Breast epithelium (tissue), 4 donors: ENCODE measurements around the gene FGF11. TPM values are rescaled to one million over a fixed set of nuclear protein-coding genes. Genes with fewer than 3 reads are reported as not detected.

Source experiments
- DNase-seq, 2 donors: peaks; one replicate each; pipeline ENCODE4 v3.0.0-alpha.2; 2019; ENCODE audit warnings: low spot score in 2 of 2
- H3K27ac ChIP-seq, 2 donors: fragments of 200-600 bp; sonication (generic) in 1 of 2; one replicate each; pipeline ENCODE4 v1.5.1; 2016 to 2019; ENCODE audit warnings: mild to moderate bottlenecking in 1 of 2
- H3K27me3 ChIP-seq, 2 donors: fragments of 200-600 bp; sonication (generic) in 1 of 2; one replicate each; pipeline versions ENCODE4 v1.5.1 to v1.6.0; 2017 to 2019; ENCODE audit warnings: control low read depth in 1 of 2, mild to moderate bottlenecking in 1 of 2
- H3K36me3 ChIP-seq: fragments of 200-600 bp; one replicate; pipeline ENCODE4 v1.5.1; 2019
- H3K4me1 ChIP-seq, 2 donors: fragments of 200-600 bp; sonication (generic); one replicate each; pipeline ENCODE4 v1.5.1; 2016 to 2019; ENCODE audit warnings: control low read depth in 1 of 2
- H3K4me3 ChIP-seq, 3 donors: fragments of 200-600 bp; sonication (generic); 1 replicate in 2 of 3; 2 replicates in 1 of 3; pipeline ENCODE4 v1.5.1; 2016 to 2019; ENCODE audit warnings: mild to moderate bottlenecking in 3 of 3, moderate library complexity in 2 of 3
- H3K9me3 ChIP-seq, 2 donors: fragments of 200-600 bp; sonication (generic) in 1 of 2; one replicate each; pipeline ENCODE4 v1.5.1; 2016 to 2019; ENCODE audit warnings: control low read depth in 1 of 2
- CTCF ChIP-seq, 3 donors: fragments of 450-650 bp; IDR thresholded peaks; one replicate each; pipeline ENCODE4 v1.5.1; 2016 to 2017; ENCODE audit warnings: antibody characterized with exemption in 3 of 3, mild to moderate bottlenecking in 3 of 3, moderate library complexity in 3 of 3
- POLR2A ChIP-seq: fragments of 450-650 bp; IDR thresholded peaks from one replicate; pipeline ENCODE4 v1.6.1; 2016; ENCODE audit warnings: antibody characterized with exemption, mild to moderate bottlenecking, moderate library complexity
- POLR2AphosphoS5 ChIP-seq, 3 donors: sonication (generic); formaldehyde crosslinking; IDR thresholded peaks; one replicate each; pipeline ENCODE4 v1.6.1; 2017; ENCODE audit warnings: antibody characterized with exemption in 3 of 3
- intact Hi-C: fragments of 100-400 bp; cut with DNase I; formaldehyde crosslinking; loops from one replicate; pipeline ENCODE4 v1.15.1; 2023; ENCODE audit warnings: low total_unique reads
- total RNA-seq, 3 donors: library from RNA; depleted of rRNA; stranded (reverse); fragments of >200 nt; gene quantifications; one replicate each; pipeline ENCODE4 v1.1.0, GENCODE V29; 2016

Gene FGF11
- total RNA-seq, 3 donors from 2014 or later = 2.1 to 2.9 (median 2.9) TPM

GRCh38 chr17:7403043-7403726 lies 36.1 kb upstream of the FGF11 start:
- Histone ChIP-seq H3K9me3 (no peaks in the 10 kb centered on the region), H3K4me1 (peaks cover 4 to 8% of the 10 kb centered on the region in 2 donors), H3K4me3 (peak overlapping the region; percentile 57 to 89 (median 80)), H3K27me3 (no peaks in the 10 kb centered on the region), H3K27ac (peak overlapping the region; percentile 84 to 92), H3K36me3 (no peaks in the 10 kb centered on the region)
- TF ChIP-seq POLR2A (no peak), CTCF (IDR thresholded peaks at IDR 0.05) (no peak), POLR2AphosphoS5 (IDR thresholded peaks at IDR 0.05) (no peak)
- no peak for DNase-seq
- intact Hi-C loops = no loop called here

GRCh38 chr17:7403727-7403976 lies 35.7 kb upstream of the FGF11 start:
- no peaks in the 10 kb centered on the region for H3K36me3 ChIP-seq
- DNase-seq = no peak
- H3K9me3 ChIP-seq = no peaks in the 10 kb centered on the region
- peaks cover 4 to 8% of the 10 kb centered on the region in 2 donors for H3K4me1 ChIP-seq
- TF ChIP-seq CTCF (IDR thresholded peaks at IDR 0.05) (peak in 1 of 3 donors; percentile 27), POLR2A (no peak)
- peak overlapping the region; percentile 84 to 92 for H3K27ac ChIP-seq
- intact Hi-C loops = no loop called here
- H3K4me3 ChIP-seq = peak overlapping the region; percentile 57 to 89 (median 80)
- no peaks in the 10 kb centered on the region for H3K27me3 ChIP-seq

- peak within 1 kb of the TSS; percentile 57 to 89 (median 80) for H3K4me3 ChIP-seq
- peaks cover 4 to 8% of the 10 kb centered on the region in 2 donors for H3K4me1 ChIP-seq
- peak; percentile 99 for DNase-seq
- H3K36me3 ChIP-seq = no peaks in the 10 kb centered on the region
- TF ChIP-seq CTCF (IDR thresholded peaks at IDR 0.05) (peak in 1 of 3 donors; percentile 32), POLR2A (peak; percentile 79), POLR2AphosphoS5 (IDR thresholded peaks at IDR 0.05) (peak; percentile 78 to 87 (median 84))
- H3K27me3 ChIP-seq = no peaks in the 10 kb centered on the region
- no peaks in the 10 kb centered on the region for H3K9me3 ChIP-seq
- intact Hi-C loops = no loop called here
- H3K27ac ChIP-seq = peak within 1 kb of the TSS; percentile 92 to 95
Observed at GRCh38 chr17:7403977-7404736, 35.2 kb upstream of the FGF11 start, which contains the start of gene TMEM256. TMEM256 (minus strand) TSS chr17:7404097; CDS start chr17:7404084, 13 bp downstream.

GRCh38 chr17:7404737-7405349 lies 34.5 kb upstream of the FGF11 start:
- H3K9me3 ChIP-seq = no peaks in the 10 kb centered on the region
- no peaks in the 10 kb centered on the region for H3K36me3 ChIP-seq
- H3K4me3 ChIP-seq = peak overlapping the region; percentile 57 to 89 (median 80)
- intact Hi-C loops = no loop called here
- no peaks in the 10 kb centered on the region for H3K27me3 ChIP-seq
- TF ChIP-seq POLR2A (no peak), POLR2AphosphoS5 (IDR thresholded peaks at IDR 0.05) (no peak), CTCF (IDR thresholded peaks at IDR 0.05) (no peak)
- peak overlapping the region; percentile 92 to 95 for H3K27ac ChIP-seq
- DNase-seq = peak; percentile 46 to 74
- H3K4me1 ChIP-seq = peaks cover 4 to 8% of the 10 kb centered on the region in 2 donors
